ENCODE results near the gene HES2. TPM values are rescaled to one million over a fixed set of nuclear protein-coding genes. Genes with fewer than 3 reads are reported as not detected.
"Not testable (repeated sequence)": the region's sequence is repeated elsewhere in the genome, so short reads cannot be mapped to it uniquely, and the experiment has no call there.

Gene HES2
- total and polyA plus RNA-seq, 12 donors = 0.04 to 0.18 (median 0.10) TPM; not detected in 7

DNA sequence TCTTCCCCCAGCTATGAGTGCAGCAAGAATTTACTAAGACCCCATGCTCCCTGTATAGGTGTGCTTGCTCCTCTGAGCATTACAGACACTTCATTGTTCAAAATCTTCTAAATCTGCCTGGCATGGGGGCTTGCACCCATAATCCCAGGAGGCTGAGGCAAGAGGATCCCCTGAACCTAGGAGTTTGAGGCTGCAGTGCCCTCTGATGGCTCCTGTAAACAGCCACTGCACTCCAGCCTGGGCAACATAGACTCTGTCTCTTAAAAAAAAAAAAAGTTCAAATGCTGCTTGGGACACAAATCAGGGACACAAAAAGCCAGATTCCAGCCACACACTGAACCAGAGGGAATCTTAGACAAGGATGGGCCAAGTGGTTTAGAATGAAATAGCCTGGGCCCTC lies 22.7 kb downstream of the HES2 start:
- Histone ChIP-seq H3K27ac (no peak overlapping the region), H3K27me3 (no peaks in the 10 kb centered on the region), H3K36me3 (replicated peaks in 1 of 2) (no peaks in the 10 kb centered on the region), H3K4me1 (replicated peaks in 1 of 2) (peaks cover 17 to 20% of the 10 kb centered on the region in 2 donors), H3K4me3 (no peak overlapping the region), H3K9me3 (replicated peaks in 1 of 3) (no peaks in the 10 kb centered on the region)
- intact Hi-C loops (cut with DNase I) = no loop called here
- DNase-seq = no peak
- TF ChIP-seq, protein P1, sequence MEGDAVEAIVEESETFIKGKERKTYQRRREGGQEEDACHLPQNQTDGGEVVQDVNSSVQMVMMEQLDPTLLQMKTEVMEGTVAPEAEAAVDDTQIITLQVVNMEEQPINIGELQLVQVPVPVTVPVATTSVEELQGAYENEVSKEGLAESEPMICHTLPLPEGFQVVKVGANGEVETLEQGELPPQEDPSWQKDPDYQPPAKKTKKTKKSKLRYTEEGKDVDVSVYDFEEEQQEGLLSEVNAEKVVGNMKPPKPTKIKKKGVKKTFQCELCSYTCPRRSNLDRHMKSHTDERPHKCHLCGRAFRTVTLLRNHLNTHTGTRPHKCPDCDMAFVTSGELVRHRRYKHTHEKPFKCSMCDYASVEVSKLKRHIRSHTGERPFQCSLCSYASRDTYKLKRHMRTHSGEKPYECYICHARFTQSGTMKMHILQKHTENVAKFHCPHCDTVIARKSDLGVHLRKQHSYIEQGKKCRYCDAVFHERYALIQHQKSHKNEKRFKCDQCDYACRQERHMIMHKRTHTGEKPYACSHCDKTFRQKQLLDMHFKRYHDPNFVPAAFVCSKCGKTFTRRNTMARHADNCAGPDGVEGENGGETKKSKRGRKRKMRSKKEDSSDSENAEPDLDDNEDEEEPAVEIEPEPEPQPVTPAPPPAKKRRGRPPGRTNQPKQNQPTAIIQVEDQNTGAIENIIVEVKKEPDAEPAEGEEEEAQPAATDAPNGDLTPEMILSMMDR (IDR thresholded peaks at IDR 0.05) = peak in 1 of 6 experiments; percentile 7
- no peak for TF ChIP-seq POLR2A (IDR thresholded peaks at IDR 0.05)

DNA sequence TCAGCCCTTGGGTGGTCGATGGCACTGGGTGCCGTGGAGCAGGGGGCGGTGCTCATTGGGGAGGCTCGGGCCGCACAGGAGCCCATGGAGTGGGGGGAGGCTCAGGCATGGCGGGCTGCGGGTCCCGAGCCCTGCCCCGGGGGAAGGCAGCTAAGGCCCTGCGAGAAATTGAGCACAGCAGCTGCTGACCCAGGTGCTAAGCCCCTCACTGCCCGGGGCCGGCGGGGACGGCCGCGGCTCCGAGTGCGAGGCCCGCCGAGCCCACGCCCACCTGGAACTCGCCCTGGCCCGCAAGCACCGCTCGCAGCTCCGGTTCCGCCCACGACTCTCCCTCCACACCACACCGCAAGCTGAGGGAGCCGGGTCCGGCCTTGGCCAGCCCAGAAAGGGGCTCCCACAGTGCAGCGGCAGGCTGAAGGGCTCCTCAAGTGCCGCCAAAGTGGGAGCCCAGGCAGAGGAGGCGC lies 23.9 kb downstream of the HES2 start:
- H3K4me3 ChIP-seq; H3K27me3 ChIP-seq; DNase-seq; H3K27ac ChIP-seq; H3K9me3 ChIP-seq (replicated peaks in 1 of 3); intact Hi-C loops (cut with DNase I); H3K36me3 ChIP-seq (replicated peaks in 1 of 2): not testable (repeated sequence)
- H3K4me1 ChIP-seq (replicated peaks in 1 of 2) = peaks cover 17 to 20% of the 10 kb centered on the region in 2 donors
- 96 to 100% (median 97%) methylated on average over 5 to 34 of the region's 34 CpGs for WGBS, 4 donors

DNA sequence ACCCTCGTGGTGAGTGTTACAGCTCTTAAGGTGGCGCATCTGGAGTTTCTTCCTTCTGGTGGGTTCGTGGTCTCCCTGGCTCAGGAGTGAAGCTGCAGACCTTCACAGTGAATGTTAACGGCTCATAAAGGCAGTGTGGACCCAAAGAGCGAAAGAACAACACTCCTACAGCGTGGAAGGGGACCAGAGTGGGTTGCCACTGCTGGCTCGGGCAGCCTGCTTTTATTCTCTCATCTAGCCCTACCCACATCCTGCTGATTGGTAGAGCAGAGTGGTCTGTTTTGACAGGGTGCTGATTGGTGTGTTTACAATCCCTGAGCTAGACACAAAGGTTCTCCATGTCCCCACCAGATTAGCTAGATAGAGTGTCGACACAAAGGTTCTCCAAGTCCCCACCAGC lies 24.6 kb downstream of the HES2 start:
- DNase-seq; H3K4me3 ChIP-seq; intact Hi-C loops (cut with DNase I); H3K9me3 ChIP-seq (replicated peaks in 1 of 3); H3K27me3 ChIP-seq; H3K36me3 ChIP-seq (replicated peaks in 1 of 2); H3K27ac ChIP-seq: not testable (repeated sequence)
- 88 to 93% (median 91%) methylated on average over 6 to 8 of the region's 8 CpGs for WGBS, 4 donors
- peaks cover 17 to 20% of the 10 kb centered on the region in 2 donors for H3K4me1 ChIP-seq (replicated peaks in 1 of 2)

DNA sequence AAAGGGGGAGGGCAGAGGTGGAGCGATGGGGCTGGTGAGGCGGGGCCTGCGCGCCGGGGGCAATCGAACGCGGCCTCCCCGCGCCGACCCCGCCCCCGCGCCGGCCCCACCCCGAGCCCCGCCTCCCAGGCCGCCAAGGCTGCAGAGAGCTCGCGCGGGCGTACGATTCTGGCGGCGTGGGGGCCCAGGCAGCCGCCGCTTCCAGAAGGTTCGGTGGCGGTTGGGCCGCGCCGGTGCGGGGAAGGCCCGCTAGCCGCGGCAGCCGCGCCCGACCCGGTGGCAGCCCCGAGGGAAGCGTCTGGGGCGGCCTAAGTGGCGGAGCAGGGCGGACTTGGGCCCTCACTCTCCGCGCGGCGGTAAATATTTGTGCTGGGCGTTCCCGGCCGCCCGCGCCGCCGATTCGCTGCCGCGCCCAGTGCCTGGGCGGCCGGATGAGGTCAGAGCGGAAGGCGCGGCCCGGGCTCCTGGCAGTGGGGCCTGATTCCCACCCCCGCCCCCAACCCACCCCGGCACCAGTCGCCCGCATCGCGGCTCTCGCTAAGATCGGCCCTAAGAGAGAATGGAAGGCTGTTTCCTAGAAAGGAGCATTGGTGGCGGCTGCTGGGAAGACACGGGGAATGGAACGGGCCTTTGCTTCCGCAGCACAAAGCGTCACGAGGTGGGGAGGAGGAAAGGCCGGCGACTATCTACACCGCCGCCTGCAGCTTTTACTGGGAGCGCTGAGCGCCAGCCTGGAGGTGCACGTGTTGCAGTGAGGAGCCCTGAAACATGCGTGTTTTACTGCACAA lies 26.1 kb downstream of the HES2 start, which contains the start of gene ACOT7:
Gene ACOT7, minus strand, starts transcription at position 368 of the 788 bp plus-strand sequence. CDS start 368 bp downstream, outside the sequence.
- Histone ChIP-seq H3K27ac (peak within 1 kb of the TSS; percentile 90 to 100 (median 99)), H3K36me3 (replicated peaks in 1 of 2) (no peaks in the 10 kb centered on the region), H3K4me1 (replicated peaks in 1 of 2) (peaks cover 17 to 20% of the 10 kb centered on the region in 2 donors), H3K4me3 (peak within 1 kb of the TSS in 2 of 4 donors; percentile 41 to 94), H3K27me3 (no peaks in the 10 kb centered on the region), H3K9me3 (replicated peaks in 1 of 3) (no peaks in the 10 kb centered on the region)
- 0 to 1% (median 0%) methylated on average over 11 to 87 of the region's 87 CpGs for WGBS, 4 donors
- intact Hi-C loops (cut with DNase I) = no loop called here
- TF ChIP-seq POLR2A (IDR thresholded peaks at IDR 0.05) = peak; percentile 36 to 86
- TF ChIP-seq, protein P1 (IDR thresholded peaks at IDR 0.05) = peak in 1 of 6 experiments; percentile 16
- peak; percentile 85 to 91 (median 89) for DNase-seq

DNA sequence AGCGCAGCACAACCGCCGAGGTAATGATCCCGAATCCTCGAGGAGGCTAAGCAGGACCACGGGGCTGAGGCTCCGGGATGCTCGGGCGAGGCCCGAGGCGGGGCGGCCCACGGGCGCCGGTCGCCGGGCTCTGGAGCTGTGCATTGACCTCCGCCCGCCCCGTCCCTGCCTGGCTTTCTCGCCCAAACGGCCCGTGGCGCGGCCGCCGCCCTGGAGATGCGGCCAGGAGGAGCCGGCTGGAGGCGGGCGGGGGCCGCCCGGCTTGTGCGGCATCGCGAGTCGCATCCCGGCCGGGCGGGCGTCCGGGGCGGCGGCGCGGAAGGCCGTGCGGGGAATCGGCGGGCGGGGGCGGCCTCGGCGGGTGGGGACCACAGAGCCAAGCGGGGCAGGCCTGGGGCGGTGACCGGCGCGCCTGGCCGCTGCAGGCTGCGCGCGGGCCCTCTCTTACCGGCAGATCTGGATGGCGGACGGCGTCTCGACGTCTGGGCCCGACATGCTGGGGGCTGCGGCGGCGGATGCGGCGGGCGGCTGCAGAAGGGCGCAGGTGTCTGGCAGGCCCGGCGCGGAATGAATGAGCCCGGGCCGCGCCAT lies 26.8 kb downstream of the HES2 start:
- DNase-seq = peak in 1 of 7 donors; percentile 35
- 0 to 1% (median 1%) methylated on average over 5 to 78 of the region's 83 CpGs; no CpG with 5 or more reads in 1 of the 4 donors for WGBS, 4 donors
- H3K4me3 ChIP-seq = peak overlapping the region in 2 of 4 donors; percentile 41 to 94
- no peaks in the 10 kb centered on the region for H3K27me3 ChIP-seq
- intact Hi-C loops (cut with DNase I) = no loop called here
- H3K36me3 ChIP-seq (replicated peaks in 1 of 2) = no peaks in the 10 kb centered on the region
- H3K9me3 ChIP-seq (replicated peaks in 1 of 3) = no peaks in the 10 kb centered on the region
- H3K4me1 ChIP-seq (replicated peaks in 1 of 2) = peaks cover 14 to 18% of the 10 kb centered on the region in 2 donors
- TF ChIP-seq, protein P1 (IDR thresholded peaks at IDR 0.05) = no peak
- no peak for TF ChIP-seq POLR2A (IDR thresholded peaks at IDR 0.05)
- peak overlapping the region in 4 of 5 donors; percentile 90 to 100 (median 99) for H3K27ac ChIP-seq

Measured in adrenal gland (tissue), 12 donors.